Epithelial cell of umbilical artery (primary cell): ENCODE results near the gene UBL4A. TPM values are rescaled to one million over a fixed set of nuclear protein-coding genes. Genes with fewer than 3 reads are reported as not detected.

Experiments
- total RNA-seq: library from RNA; depleted of rRNA; stranded (reverse); fragments of >200 nt; gene quantifications from 2 replicates; pipeline ENCODE4 v1.2.3, GENCODE V29; 2014

Gene UBL4A
- 42.1 and 48.7 TPM in 2 replicates for total RNA-seq

DNA sequence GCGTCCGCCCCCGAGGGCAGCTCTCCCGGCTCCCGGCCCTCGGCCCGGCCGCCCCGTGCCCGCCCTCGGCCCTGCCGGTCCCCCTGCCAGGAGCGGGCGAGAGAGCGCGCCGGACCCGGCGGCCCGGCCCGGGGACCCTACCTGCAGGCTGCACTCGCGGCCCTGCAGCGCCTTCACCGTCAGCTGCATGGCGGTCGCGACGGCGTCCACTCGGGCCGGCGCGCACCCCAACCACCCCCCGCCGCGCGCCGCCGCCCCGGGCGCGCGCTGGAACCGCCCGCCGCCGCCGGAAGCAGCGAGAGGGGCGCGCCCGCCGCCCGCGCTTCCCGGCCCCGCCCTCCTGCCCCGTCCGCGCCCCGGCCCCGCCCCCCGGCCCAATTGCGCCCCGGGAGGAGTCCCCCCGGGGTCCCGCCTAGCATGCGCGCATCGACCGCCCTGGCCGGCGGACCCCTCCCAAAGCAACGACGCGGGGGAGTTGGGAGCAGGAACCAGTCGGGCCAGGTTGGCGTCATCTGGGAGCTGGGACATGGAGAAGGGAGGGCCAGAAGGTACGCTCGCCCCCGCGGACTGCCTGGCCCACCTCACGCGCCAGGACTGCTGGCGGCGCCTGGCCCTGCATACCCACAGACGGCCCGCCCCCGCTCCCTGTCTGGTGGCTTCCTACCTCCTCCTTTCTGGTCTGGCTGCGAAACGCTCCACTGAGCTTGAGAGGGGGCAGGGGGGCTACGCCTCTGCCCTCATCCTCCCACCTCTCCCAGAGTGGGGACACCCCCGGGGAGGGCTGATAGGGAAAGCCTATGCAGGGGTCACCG lies at the start of gene UBL4A:
Gene UBL4A (minus strand): TSS at position 220 of the 812 bp plus-strand sequence. CDS start 31 bp downstream, at position 189.

DNA sequence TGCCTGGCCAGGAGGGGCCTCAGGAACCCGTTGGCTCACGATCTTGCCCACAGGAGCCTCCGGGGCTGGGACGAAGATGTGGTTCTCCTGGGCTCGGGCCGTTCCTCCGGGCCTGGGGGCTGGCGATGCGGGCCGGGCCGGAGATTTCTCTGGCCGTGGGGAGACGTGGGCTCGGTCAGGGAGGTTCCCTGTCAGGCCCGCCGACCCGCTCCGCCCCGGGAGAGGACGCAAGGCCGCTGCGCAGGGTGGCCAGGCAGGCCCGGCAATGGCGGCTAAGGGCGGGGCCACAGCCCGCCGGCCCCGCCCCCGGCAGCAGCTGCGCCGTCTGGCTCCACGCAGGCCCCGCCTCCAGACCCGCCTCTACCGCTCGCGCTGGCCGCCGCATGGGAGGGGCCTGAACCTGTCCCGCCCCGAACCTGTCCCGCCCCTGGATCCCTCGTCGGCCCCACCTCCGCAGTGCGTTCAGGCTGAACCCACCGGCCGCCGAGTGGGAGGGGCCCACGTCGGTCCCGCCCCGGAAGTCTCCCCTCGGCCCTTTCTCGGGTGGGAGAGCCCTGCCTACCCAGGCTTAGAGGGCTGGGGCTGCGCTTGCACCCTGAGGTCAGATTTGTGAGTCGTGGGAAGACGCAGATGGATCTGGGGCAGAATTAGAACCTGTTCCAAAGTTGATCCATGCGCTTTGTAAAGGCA lies 29.7 kb upstream of the UBL4A start, which contains the start of gene FAM3A:
Gene FAM3A (minus strand): TSS at position 267 of the 690 bp plus-strand sequence. CDS start 460 bp downstream, outside the sequence.

DNA sequence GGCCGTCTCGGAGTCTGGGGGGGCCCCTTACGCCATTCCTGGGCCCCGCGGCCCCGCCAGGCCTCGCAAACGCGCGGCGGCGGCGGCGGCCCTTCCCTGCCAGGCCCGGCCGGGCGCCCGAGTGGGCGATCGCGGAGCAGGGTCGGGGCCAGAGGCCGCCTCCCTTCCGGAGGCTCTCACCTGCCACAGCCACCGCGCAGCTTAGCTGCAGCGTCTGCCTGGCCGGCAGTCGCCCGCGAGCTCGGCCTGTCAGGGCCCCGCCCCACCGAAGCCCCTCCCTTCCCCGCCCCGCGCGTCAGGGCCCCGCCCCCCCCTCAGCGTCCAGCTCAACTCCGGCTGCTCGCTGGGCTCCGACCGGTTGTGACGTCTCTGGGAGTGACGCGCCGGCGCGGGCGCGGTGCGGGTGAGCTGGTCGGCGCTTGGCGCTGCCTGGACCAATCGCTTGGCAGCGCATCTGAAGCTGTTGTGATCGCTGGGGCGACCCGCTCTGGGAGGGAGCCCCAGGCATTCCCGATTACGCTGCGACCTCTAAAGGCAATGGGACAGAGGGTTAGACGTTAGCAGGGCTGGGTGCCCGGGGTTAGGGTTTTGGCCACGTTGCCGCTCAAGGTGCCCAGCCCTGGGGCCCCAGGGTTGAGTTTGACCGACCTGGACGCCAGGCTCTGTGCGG lies 4.1 kb upstream of the UBL4A start, which contains the start of gene SLC10A3:
Gene SLC10A3 (minus strand): TSS at position 216 of the 670 bp plus-strand sequence. CDS start 1,689 bp downstream, outside the sequence.

DNA sequence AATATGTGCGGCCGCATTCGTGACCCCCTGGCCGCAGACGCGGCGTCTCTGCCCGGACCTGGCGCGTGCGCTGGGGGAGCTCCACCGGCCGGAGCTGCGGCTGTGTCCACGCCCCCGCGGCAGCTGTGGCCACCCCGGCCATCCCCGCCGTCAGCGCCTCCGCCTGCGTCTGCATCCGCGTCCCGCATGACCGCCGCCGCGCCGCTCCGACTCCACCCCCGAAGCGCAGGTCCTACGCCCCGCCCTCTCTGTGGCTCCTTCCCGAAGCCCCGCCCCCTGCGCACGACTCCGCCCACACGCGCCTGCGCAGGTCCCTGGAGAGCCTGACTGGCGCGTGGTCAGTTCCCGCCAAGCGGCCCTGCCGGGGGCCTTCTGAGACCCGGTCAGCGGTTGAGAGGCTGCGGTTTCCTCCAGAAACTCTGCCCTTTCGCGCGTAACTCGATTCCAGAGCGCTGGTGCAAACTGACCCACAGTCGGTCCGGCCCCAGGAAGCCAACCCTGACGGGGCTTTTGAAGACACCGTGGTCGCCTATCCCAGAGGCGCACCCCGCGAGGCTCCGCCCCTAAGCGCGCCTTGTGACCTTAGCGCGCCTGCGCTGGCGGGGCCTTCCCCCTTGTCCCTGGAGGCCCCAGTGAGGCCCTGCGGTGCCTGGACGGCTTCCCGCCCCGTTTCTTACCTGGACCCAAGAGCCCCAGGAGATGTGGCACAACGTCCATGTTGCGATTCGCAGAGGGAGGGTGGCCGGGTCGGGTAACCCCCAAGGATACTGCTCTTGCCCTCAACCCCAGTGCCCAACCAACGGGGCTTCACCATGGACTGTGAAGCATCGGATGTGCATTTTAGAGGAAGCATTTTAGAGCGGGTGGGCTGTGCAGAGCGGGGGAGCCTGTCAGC lies 7.4 kb downstream of the UBL4A start, which contains the start of gene LAGE3:
Gene LAGE3 (minus strand): TSS at position 554 of the 895 bp plus-strand sequence. CDS start 366 bp downstream, at position 188.

DNA sequence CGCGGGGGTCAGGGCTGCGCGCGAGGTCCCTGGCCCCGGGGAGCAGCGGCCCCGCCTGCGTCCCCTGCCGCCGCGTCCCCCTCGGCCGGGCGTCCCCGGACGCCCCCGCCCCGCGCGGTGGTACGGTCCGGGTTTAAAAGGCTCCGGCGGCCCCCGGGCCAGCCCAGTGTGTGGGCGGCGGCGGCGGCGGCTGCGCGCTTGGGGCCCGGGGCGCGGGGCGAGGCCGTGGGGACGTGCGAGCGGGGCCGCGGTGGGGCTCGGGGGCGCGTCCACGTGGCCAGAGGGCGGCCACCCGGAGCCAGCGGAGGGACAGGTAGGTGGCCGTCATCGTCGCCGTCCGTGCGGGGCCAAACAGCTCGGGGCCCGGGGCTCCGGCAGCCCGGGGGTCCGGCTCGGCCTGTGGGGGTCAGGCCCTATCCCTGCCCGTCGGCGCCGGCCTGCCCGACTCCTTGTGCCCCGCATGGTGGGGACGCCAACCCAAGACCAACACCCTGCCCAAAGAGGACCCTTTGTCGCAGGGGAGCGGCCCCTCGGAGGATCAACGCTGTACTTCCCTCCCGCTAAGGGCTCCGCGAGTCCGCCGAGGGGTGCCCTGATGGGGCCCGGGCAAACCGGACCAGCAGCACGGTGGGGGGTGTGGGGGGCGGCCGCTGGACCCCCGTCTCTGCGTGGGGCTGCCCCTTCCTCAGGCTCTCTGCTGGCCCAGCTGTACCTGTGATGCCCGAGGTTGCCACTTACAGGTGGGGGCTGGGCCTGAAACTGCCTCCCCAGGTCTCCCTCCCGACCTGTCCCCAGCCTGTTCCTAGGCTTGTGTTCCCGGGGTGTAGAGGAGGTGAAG lies 28.1 kb downstream of the UBL4A start, which contains the start of gene PLXNA3:
Gene PLXNA3 (plus strand): TSS at position 166 of the 838 bp plus-strand sequence. CDS start 1,903 bp downstream, outside the sequence.

DNA sequence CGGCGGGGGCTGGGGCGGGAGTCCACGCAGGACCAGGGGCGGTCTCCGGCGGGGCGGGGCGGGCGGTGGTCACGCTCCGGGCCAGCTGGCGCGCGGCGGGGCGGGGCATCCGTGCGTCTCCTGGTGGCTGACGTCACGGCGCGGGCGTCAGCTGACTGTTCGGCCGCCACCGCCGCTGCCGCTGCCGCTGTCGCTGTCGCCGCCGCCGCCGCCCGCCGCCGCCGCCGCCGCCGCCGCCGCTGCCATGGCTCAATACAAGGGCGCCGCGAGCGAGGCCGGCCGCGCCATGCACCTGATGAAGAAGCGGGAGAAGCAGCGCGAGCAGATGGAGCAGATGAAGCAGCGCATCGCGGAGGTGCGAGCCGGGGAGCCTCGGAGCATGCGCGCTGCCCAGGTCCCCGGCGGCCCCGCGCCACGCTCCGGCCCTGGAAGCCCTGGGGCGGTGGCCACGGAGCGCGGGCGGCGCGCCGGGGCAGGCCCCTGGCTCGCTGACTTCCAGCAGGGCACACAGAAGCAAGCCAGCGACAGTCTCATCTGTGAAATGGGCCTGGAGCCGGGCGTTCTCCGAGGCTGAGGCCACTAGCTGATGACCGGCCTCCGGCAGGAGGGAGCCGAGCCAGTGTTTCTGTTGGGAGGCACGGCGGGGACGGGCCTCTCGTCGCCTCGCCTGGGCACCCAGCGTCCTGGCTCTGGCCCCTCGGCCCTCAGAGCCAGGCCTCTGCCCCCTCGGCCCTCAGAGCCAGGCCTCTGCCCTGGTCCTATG lies 42.2 kb downstream of the UBL4A start, which contains the start of gene FAM50A:
Gene FAM50A (plus strand): TSS at position 150 of the 763 bp plus-strand sequence. CDS start 95 bp downstream, at position 245.

DNA sequence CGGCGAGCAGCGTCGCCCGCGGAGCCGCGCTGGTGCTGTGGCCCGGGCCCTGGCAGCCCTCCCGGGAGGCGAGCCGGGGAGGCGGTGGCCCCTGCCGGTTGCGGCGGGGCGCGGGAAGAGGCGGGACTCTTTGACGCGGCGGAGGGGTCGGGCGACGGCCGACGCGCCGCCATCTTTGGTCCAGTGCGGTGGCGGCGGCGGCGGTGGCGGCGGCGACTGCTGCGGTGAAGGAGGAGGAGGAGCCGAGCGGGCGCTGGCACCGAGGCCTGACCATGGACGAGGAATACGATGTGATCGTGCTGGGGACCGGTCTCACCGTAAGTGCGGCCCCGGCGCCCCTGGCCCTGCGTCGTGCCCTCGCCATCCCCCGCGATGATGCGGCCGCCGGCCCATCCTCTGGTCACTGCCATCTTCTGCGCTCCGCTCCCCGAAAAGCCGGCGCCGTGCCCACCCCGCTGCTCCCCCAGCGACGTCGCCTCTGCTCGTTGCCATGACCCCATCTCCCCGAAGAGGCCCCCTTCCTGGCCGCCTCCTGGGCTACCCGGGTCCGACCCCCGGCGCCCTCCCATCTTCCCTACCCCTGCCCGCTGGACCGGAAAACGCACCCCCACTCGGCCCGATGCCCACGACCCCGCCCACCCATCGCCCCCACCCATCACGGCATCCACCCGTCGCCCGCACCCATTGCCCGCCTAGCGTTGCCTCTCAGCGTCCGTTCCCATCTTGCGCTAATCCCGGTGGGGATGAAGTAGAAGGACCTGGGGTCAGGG lies 49.2 kb downstream of the UBL4A start, which contains the start of gene GDI1:
Gene GDI1 (plus strand): TSS at position 172 of the 770 bp plus-strand sequence. CDS start 101 bp downstream, at position 273.

Other genes starting within 250 kb of the UBL4A start
- not detected in 2 replicates for gene OPN1MW3, start 229.0 kb downstream of the UBL4A start, total RNA-seq
- not detected in 2 replicates for gene TEX28, start 191.5 kb downstream of the UBL4A start, total RNA-seq
- gene TKTL1, start 190.8 kb downstream of the UBL4A start, total RNA-seq = not detected in 2 replicates
- gene FLNA, start 112.0 kb downstream of the UBL4A start, total RNA-seq = 1,092 and 1,667 TPM in 2 replicates
- gene EMD, start 107.3 kb downstream of the UBL4A start, total RNA-seq = 14.1 and 21.4 TPM in 2 replicates
- 1,669 and 5,428 TPM in 2 replicates for gene RPL10, start 88.2 kb downstream of the UBL4A start, total RNA-seq
- gene DNASE1L1, start 77.4 kb downstream of the UBL4A start, total RNA-seq = 72.2 and 89.0 TPM in 2 replicates
- 15.8 and 17.2 TPM in 2 replicates for gene TAFAZZIN, start 75.1 kb downstream of the UBL4A start, total RNA-seq
- 85.8 and 107 TPM in 2 replicates for gene ATP6AP1, start 57.9 kb downstream of the UBL4A start, total RNA-seq
- gene GDI1, start 49.5 kb downstream of the UBL4A start, total RNA-seq = 62.0 and 62.9 TPM in 2 replicates
- 70.8 and 75.2 TPM in 2 replicates for gene FAM50A, start 42.5 kb downstream of the UBL4A start, total RNA-seq
- gene PLXNA3, start 28.3 kb downstream of the UBL4A start, total RNA-seq = 3.6 and 9.7 TPM in 2 replicates
- gene LAGE3, start 7.3 kb downstream of the UBL4A start, total RNA-seq = 20.2 and 23.1 TPM in 2 replicates
- 8.4 and 10.6 TPM in 2 replicates for gene SLC10A3, start 4.0 kb upstream of the UBL4A start, total RNA-seq
- 19.2 and 20.8 TPM in 2 replicates for gene FAM3A, start 29.6 kb upstream of the UBL4A start, total RNA-seq
- gene G6PD, start 60.2 kb upstream of the UBL4A start, total RNA-seq = 34.4 and 56.7 TPM in 2 replicates
- 13.2 and 15.9 TPM in 2 replicates for gene IKBKG, start 61.0 kb upstream of the UBL4A start, total RNA-seq
- not detected in 2 replicates for gene CTAG1A, start 98.5 kb upstream of the UBL4A start, total RNA-seq
- gene CTAG1B, start 132.7 kb upstream of the UBL4A start, total RNA-seq = not detected in 2 replicates
- not detected in 2 replicates for gene CTAG2, start 167.0 kb upstream of the UBL4A start, total RNA-seq